ENCODE results near the gene TUT4. TPM values are rescaled to one million over a fixed set of nuclear protein-coding genes. Genes with fewer than 3 reads are reported as not detected.

TUT4 gene
- total RNA-seq, 2 experiments from 2014 or later: 68.1 to 71.8 TPM

DNA sequence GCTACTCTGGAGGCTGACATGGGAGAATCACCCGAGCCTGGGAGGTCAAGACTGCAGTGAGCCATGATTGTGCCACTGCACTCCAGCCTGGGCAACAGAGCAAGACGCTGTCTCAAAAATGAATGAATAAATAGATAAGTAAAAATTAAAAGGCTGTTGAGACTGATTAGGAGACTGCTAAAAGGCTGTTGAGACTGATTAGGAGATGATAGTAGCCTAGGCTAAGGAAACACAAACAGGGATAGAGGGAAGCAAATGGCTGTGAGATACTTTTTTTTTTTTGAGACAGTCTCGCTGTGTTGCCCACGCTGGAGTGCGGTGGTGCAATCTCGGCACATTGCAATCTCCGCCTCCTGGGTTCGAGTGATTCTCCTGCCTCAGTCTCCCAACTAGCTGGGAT is 120.1 kb downstream of the TUT4 start:
- Mint-ChIP-seq H3K27ac (no peak overlapping the region), H3K27me3 (no peaks in the 10 kb centered on the region), H3K9me3 (no peaks in the 10 kb centered on the region), H3K4me1 (peaks cover 1% of the 10 kb centered on the region), H3K4me3 (no peak overlapping the region), H3K36me3 (ENCODE audit: low read depth) (peaks cover 44% of the 10 kb centered on the region)
- ChIA-PET CTCF (no interaction called here), POLR2A (no interaction called here)
- DNase-seq: no peak

DNA sequence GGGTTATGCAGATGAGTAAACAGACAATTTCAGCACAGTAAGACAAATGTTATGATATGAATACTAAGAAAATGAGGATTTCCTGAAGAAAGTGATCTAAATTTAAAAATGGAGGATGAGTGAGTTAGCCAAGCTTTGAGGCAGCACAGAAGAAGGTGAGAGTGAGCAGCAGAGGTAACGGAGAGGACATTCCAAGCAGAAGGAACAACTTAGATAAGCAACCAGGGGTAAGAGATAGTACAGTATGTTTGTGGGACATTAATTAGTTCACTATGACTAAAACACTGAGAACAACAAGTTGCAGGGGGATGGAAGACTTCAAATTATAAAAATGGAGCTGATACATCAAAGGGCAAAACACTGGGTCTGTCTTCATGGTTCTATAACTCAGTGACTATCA is 125.7 kb downstream of the TUT4 start:
- no peaks in the 10 kb centered on the region for H3K9me3 Mint-ChIP-seq
- POLR2A ChIA-PET: interaction anchor here (1.0 to 2.5 kb wide), 2 partner anchors 18 to 23 kb away, joined by 4 to 15 read pairs; partner anchors contain the start of genes ORC1 and PRPF38A
- H3K27ac Mint-ChIP-seq: no peak overlapping the region
- peaks cover 52% of the 10 kb centered on the region for H3K36me3 Mint-ChIP-seq (ENCODE audit: low read depth)
- H3K4me3 Mint-ChIP-seq: no peak overlapping the region
- CTCF ChIA-PET: interaction anchor here (0.5 to 0.7 kb wide), 2 partner anchors 22 to 495 kb away, joined by 3 read pairs; partner anchors contain the start of genes ORC1 and PRPF38A
- no peaks in the 10 kb centered on the region for H3K27me3 Mint-ChIP-seq
- DNase-seq: no peak
- H3K4me1 Mint-ChIP-seq: peaks cover 38% of the 10 kb centered on the region

DNA sequence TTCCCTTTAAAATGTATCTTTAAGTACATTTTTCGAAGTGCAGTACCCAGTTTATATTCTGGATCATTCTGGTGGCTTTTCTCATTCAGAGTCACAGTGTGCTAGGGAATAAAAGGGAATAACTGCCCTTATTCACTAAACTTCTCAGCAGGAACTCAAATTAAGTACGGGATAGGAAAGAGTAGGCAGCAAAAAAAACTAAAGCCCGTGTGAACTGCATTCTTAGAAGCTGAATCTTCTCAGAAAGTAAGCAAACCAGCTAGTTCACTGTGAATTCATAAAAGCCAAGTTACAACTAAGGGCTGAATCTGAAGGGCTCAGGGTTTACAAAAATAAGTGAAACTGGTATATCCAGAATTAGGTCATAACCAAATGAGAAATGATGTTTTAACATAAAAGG is 126.5 kb downstream of the TUT4 start:
- H3K36me3 Mint-ChIP-seq (ENCODE audit: low read depth): peaks cover 53% of the 10 kb centered on the region
- H3K27me3 Mint-ChIP-seq: no peaks in the 10 kb centered on the region
- H3K9me3 Mint-ChIP-seq: no peaks in the 10 kb centered on the region
- H3K27ac Mint-ChIP-seq: peak overlapping the region; percentile 22
- H3K4me3 Mint-ChIP-seq: no peak overlapping the region
- DNase-seq: no peak
- peaks cover 39% of the 10 kb centered on the region for H3K4me1 Mint-ChIP-seq
- POLR2A ChIA-PET: interaction anchor here (1.0 to 2.5 kb wide), 2 partner anchors 17 to 22 kb away, joined by 4 to 15 read pairs; partner anchors contain the start of genes ORC1 and PRPF38A
- CTCF ChIA-PET: interaction anchor here (1.2 kb wide), 1 partner anchor 240 kb away, joined by 4 read pairs; no protein-coding TSS in a partner anchor

DNA sequence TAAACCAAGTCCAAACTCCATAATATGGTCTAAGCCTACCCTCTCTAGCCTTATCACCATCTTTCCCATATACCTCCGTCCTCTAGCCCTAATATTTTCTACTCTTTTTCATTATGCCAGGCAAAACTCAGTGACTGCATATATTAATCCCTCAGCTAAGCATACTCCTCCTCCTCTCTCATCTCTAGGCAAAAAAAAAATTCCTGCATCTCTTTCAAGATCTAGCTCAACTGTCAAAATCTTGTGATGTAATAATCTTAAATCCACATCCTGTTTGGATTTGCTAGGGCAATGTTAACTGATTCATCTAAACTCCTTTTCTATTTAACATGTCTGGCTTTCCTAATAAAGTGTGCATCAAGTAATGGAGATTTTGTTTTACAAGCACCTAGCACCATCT is 128.1 kb downstream of the TUT4 start:
- no peak for DNase-seq
- ChIA-PET POLR2A (interaction anchor here (0.8 to 2.5 kb wide), 18 partner anchors 9 to 370 kb away, joined by 3 to 144 read pairs (median 8); partner anchors contain the start of genes BTF3L4, CC2D1B, ORC1 and PRPF38A), CTCF (interaction anchor here (0.6 to 2.5 kb wide), 6 partner anchors 20 to 279 kb away, joined by 3 to 24 read pairs (median 4); partner anchors contain the start of genes ORC1 and PRPF38A)
- Mint-ChIP-seq H3K4me1 (peaks cover 39% of the 10 kb centered on the region), H3K36me3 (ENCODE audit: low read depth) (peaks cover 47% of the 10 kb centered on the region), H3K27me3 (no peaks in the 10 kb centered on the region), H3K27ac (peak overlapping the region; percentile 97), H3K9me3 (no peaks in the 10 kb centered on the region), H3K4me3 (peak overlapping the region; percentile 59)

DNA sequence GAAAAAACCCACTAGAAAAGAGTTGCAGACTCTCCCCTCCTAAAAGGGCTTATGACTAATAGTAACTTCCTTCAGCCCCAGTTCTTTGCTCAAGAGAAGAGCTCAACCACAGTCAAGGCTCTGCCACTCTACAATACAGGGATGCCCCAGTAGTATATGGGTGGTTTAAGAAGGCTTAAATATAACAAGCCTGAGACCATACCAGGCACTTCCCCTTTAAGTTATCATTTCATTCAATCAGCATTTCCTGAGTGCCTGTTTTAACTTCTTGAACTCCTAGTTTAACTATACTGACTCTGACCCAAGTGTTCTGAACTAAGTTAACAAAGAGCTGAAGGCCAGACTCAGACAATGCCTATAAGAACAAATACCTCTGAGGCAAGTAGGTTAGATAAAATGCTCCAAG is 128.7 kb downstream of the TUT4 start:
- DNase-seq: peak; percentile 41
- H3K9me3 Mint-ChIP-seq: no peaks in the 10 kb centered on the region
- peaks cover 43% of the 10 kb centered on the region for H3K4me1 Mint-ChIP-seq
- peaks cover 53% of the 10 kb centered on the region for H3K36me3 Mint-ChIP-seq (ENCODE audit: low read depth)
- CTCF ChIA-PET: interaction anchor here (0.6 to 2.5 kb wide), 7 partner anchors 20 to 279 kb away, joined by 3 to 24 read pairs (median 4); partner anchors contain the start of genes CC2D1B, ORC1 and PRPF38A
- peak overlapping the region; percentile 59 for H3K4me3 Mint-ChIP-seq
- peak overlapping the region; percentile 97 for H3K27ac Mint-ChIP-seq
- POLR2A ChIA-PET: interaction anchor here (0.7 to 2.5 kb wide), 22 partner anchors 9 to 418 kb away, joined by 3 to 144 read pairs (median 6); partner anchors contain the start of genes BTF3L4, CC2D1B, ORC1 and PRPF38A
- H3K27me3 Mint-ChIP-seq: no peaks in the 10 kb centered on the region

DNA sequence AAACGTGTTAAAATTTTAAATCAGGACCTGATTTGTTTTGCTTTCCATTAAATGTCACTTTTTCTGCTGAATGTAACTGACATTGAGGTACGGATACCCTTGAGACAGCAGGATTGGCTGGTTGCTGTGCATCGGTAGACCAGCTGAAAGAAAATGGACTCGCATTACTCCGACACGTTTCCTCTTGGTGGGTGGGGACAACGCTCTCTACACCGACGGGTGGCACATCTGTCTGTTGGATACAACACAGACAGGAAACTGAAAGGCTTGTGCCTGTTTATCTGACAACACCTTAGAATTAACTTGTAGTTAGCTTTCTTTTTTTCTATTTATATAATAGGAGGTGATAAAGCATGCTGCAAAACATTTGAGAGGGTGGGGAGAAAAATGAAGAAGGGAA is 129.1 kb downstream of the TUT4 start:
- H3K36me3 Mint-ChIP-seq (ENCODE audit: low read depth): peaks cover 54% of the 10 kb centered on the region
- CTCF ChIA-PET: interaction anchor here (0.7 to 2.5 kb wide), 7 partner anchors 19 to 280 kb away, joined by 3 to 24 read pairs (median 4); partner anchors contain the start of genes CC2D1B, ORC1 and PRPF38A
- DNase-seq: peak; percentile 84
- H3K27me3 Mint-ChIP-seq: no peaks in the 10 kb centered on the region
- no peaks in the 10 kb centered on the region for H3K9me3 Mint-ChIP-seq
- H3K27ac Mint-ChIP-seq: peak overlapping the region; percentile 97
- peaks cover 44% of the 10 kb centered on the region for H3K4me1 Mint-ChIP-seq
- POLR2A ChIA-PET: interaction anchor here (0.7 to 2.5 kb wide), 22 partner anchors 8 to 419 kb away, joined by 3 to 144 read pairs (median 6); partner anchors contain the start of genes BTF3L4, CC2D1B, ORC1 and PRPF38A
- peak overlapping the region; percentile 59 for H3K4me3 Mint-ChIP-seq

DNA sequence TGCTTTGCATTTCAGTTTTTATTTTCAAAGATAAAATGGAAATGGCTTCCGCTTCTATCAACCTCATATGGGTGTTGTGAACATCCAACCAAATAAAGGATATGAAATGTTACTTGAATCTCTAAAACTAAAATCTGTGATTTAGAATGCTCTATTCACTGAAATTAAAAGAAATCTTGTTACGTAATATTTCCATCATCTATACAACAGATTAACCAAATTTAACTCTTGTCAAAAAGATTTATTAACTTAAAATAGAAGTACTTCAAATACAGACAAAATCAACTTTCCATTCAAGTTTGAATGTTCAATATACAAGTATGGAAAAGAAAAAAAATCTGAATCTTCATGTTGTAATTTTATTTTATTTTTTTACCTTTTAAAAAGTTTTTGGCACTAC is 129.8 kb downstream of the TUT4 start:
- peak overlapping the region; percentile 66 for H3K27ac Mint-ChIP-seq
- no peaks in the 10 kb centered on the region for H3K27me3 Mint-ChIP-seq
- H3K4me1 Mint-ChIP-seq: peaks cover 47% of the 10 kb centered on the region
- H3K9me3 Mint-ChIP-seq: no peaks in the 10 kb centered on the region
- ChIA-PET POLR2A (interaction anchor here (0.9 to 2.5 kb wide), 15 partner anchors 8 to 419 kb away, joined by 3 to 144 read pairs (median 8); partner anchors contain the start of genes CC2D1B, ORC1, PRPF38A and SHISAL2A), CTCF (interaction anchor here (0.7 to 2.5 kb wide), 3 partner anchors 18 to 263 kb away, joined by 3 to 24 read pairs (median 17); partner anchors contain the start of genes ORC1 and PRPF38A)
- peaks cover 56% of the 10 kb centered on the region for H3K36me3 Mint-ChIP-seq (ENCODE audit: low read depth)
- no peak overlapping the region for H3K4me3 Mint-ChIP-seq
- no peak for DNase-seq

DNA sequence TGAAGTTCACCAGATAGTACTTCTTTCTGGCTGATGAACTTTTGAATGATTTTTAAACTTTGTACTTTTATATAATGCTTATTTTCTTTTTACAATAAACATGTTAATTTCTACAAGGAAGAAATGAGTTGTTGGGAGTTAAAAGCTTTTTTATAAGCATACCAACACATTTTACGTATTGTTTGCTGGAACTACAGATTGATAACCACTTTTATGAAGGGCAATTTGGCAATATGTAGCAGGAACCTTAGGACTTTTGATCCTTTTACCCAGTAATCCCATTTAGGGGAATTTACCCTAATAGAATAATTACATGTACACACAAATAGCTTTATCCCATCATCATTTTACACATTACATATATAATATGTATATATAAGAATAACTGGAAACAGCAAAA is 132.2 kb downstream of the TUT4 start:
- ChIA-PET POLR2A (interaction anchor here (1.6 to 5.3 kb wide), 2 partner anchors 16 to 132 kb away, joined by 5 to 39 read pairs; partner anchors contain the start of genes ORC1, PRPF38A and TUT4), CTCF (interaction anchor here (0.6 kb wide), 1 partner anchor 205 kb away, joined by 3 read pairs; no protein-coding TSS in a partner anchor)
- H3K4me1 Mint-ChIP-seq: peaks cover 38% of the 10 kb centered on the region
- H3K27ac Mint-ChIP-seq: no peak overlapping the region
- no peaks in the 10 kb centered on the region for H3K9me3 Mint-ChIP-seq
- no peak for DNase-seq
- H3K27me3 Mint-ChIP-seq: no peaks in the 10 kb centered on the region
- H3K4me3 Mint-ChIP-seq: no peak overlapping the region
- peaks cover 64% of the 10 kb centered on the region for H3K36me3 Mint-ChIP-seq (ENCODE audit: low read depth)

DNA sequence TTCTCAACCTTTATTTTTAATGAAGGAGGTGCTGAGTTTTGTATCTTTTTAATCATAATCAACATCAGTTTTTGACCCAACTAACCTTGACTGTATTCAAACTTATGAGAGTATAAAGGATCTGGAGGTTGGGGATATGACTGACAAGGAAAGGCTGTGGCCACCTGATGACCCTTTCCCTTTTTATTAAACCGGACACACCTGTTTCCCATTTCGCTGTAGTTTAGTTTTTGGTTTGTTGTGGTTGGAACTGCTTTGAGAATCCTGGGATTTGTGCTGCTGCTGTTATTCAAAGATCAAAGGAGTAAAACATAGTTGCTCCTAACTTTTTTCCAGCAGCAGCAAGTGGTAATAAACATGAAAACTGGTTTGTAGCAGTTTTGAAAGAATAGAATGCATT is 136.1 kb downstream of the TUT4 start:
- H3K36me3 Mint-ChIP-seq (ENCODE audit: low read depth): peaks cover 77% of the 10 kb centered on the region
- ChIA-PET CTCF (no interaction called here), POLR2A (interaction anchor here (1.6 to 5.3 kb wide), 2 partner anchors 10 to 12 kb away, joined by 4 to 39 read pairs; partner anchors contain the start of genes ORC1 and PRPF38A)
- H3K27me3 Mint-ChIP-seq: no peaks in the 10 kb centered on the region
- no peaks in the 10 kb centered on the region for H3K9me3 Mint-ChIP-seq
- peaks cover 13% of the 10 kb centered on the region for H3K4me1 Mint-ChIP-seq
- no peak overlapping the region for H3K27ac Mint-ChIP-seq
- DNase-seq: no peak
- no peak overlapping the region for H3K4me3 Mint-ChIP-seq

DNA sequence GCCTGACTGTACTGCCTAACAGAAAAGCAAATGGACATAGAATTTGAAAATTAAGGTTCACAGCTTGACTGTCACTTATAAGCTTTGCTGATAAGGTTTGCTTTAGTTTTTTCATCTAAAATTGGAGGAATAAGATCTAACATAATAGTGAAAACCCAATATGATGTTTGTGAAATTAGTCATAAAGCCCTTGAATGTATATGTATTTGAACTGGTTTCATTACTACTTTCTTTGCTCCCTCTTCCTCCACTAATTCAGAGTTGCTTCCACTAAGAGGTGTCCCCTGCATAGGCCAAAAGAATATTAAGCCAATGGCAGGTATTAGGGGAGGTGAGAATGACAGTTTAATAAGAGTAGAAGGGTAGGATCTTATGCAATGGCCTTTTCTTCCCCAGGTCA is 137.9 kb downstream of the TUT4 start:
- ChIA-PET CTCF (interaction anchor here (1.3 kb wide), 1 partner anchor 15 kb away, joined by 3 read pairs; no protein-coding TSS in a partner anchor), POLR2A (interaction anchor here (1.2 to 3.5 kb wide), 2 partner anchors 9 to 10 kb away, joined by 7 to 23 read pairs; partner anchors contain the start of genes ORC1 and PRPF38A)
- Mint-ChIP-seq H3K9me3 (no peaks in the 10 kb centered on the region), H3K27ac (no peak overlapping the region), H3K36me3 (ENCODE audit: low read depth) (peaks cover 84% of the 10 kb centered on the region), H3K27me3 (no peaks in the 10 kb centered on the region), H3K4me1 (peaks cover 13% of the 10 kb centered on the region), H3K4me3 (no peak overlapping the region)
- no peak for DNase-seq

DNA sequence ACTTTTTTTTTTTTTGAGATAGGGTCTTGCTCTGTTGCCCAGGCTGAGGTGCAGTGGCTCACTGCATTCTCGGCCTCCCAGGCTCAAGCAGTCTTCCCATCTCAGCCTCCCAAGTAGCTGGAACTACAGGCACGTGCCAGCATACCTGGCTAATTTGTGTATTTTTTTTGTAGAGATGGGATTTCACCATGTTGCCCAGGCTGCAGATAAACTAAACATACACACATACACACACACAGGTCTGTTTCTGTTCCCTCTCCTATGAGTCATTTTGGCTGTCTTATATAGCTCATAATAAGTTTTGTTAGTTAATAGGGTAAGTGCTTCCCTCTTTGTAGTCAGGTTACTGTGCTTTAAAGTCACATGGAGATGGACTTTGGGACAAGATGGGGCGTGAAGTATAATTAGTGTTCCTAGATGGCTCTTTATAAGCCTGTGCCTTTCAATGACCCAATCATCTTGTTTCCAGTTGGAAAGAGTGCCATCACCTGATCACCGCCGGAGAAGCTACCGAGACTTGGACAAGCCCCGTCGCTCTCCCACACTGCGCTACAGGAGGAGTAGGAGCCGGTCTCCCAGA is 139.4 kb downstream of the TUT4 start:
- CTCF ChIA-PET: interaction anchor here (2.0 kb wide), 1 partner anchor 9 kb away, joined by 8 read pairs; the partner anchor contains the start of genes ORC1 and PRPF38A
- POLR2A ChIA-PET: interaction anchor here (0.8 to 3.5 kb wide), 2 partner anchors 9 to 10 kb away, joined by 3 to 23 read pairs; partner anchors contain the start of genes ORC1 and PRPF38A
- no peak overlapping the region for H3K27ac Mint-ChIP-seq

DNA sequence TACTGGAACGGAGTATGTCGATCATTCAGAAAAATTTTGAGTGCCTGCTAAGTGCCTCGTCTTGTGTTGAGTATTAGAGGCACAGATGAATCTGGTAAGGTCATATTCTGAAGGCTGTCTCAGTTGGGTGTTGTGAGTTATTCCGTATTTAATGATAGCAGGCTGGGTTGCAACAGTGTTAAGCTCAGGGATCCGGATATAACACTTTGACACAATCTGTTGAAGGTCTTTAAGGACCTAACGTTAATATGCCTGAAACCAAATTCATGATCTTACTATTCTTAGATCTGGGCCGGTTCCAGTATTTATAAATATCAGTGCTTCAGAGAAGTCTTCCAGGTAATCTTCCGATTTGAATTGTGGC is 147.9 kb downstream of the TUT4 start:
- H3K9me3 Mint-ChIP-seq: no peaks in the 10 kb centered on the region
- ChIA-PET CTCF (interaction anchor here (0.6 to 3.8 kb wide), 18 partner anchors 9 to 516 kb away, joined by 3 to 37 read pairs (median 4); partner anchors contain the start of genes ECHDC2, SHISAL2A and TUT4), POLR2A (interaction anchor here (0.6 to 6.1 kb wide), 34 partner anchors 9 to 922 kb away, joined by 3 to 144 read pairs (median 7); partner anchors contain the start of genes BTF3L4, CC2D1B, GPX7 and KTI12)
- no peak for DNase-seq
- peak overlapping the region; percentile 100 for H3K4me3 Mint-ChIP-seq
- peak overlapping the region; percentile 100 for H3K27ac Mint-ChIP-seq
- H3K4me1 Mint-ChIP-seq: peaks cover 63% of the 10 kb centered on the region
- peaks cover 72% of the 10 kb centered on the region for H3K36me3 Mint-ChIP-seq (ENCODE audit: low read depth)
- H3K27me3 Mint-ChIP-seq: no peaks in the 10 kb centered on the region

More for the DNA sequence above, 139.4 kb downstream of the TUT4 start:
- H3K4me1 Mint-ChIP-seq: peaks cover 9% of the 10 kb centered on the region
- peaks cover 83% of the 10 kb centered on the region for H3K36me3 Mint-ChIP-seq (ENCODE audit: low read depth)
- no peak for DNase-seq
- H3K9me3 Mint-ChIP-seq: no peaks in the 10 kb centered on the region
- H3K4me3 Mint-ChIP-seq: no peak overlapping the region
- no peaks in the 10 kb centered on the region for H3K27me3 Mint-ChIP-seq
